BE2C (cell line): Measurements from ENCODE around the gene ASCC1.
A peak's percentile ranks its signal among the peaks of the same experiment; 100 is the strongest.

Source experiments
- DNase-seq: peaks from one replicate; pipeline ENCODE4 v3.0.0-alpha.2; 2020
- H3K27me3 ChIP-seq: fragments of 250-450 bp; sonication (Bioruptor Pico); 2 replicates; pipeline ENCODE4 v1.5.1; 2020; ENCODE audit warnings: mild to moderate bottlenecking
- H3K36me3 ChIP-seq: fragments of 250-450 bp; sonication (Bioruptor Pico); 2 replicates; pipeline ENCODE4 v1.5.1; 2020; ENCODE audit warnings: mild to moderate bottlenecking
- H3K4me1 ChIP-seq: fragments of 250-450 bp; sonication (Bioruptor Pico); 2 replicates; pipeline ENCODE4 v1.5.1; 2020
- H3K4me3 ChIP-seq: 2 replicates; pipeline ENCODE4 v1.5.1; 2011; ENCODE audit warnings: low read depth, low read length
- H3K9me3 ChIP-seq: fragments of 250-450 bp; sonication (Bioruptor Pico); 2 replicates; pipeline ENCODE4 v1.5.1; 2020
- TF ChIP-seq, protein P1 (sequence below): IDR thresholded peaks from 2 replicates; pipeline ENCODE4 v1.5.1; 2012; ENCODE audit warnings: mild to moderate bottlenecking, low read depth, low read length

ASCC1 gene

DNA sequence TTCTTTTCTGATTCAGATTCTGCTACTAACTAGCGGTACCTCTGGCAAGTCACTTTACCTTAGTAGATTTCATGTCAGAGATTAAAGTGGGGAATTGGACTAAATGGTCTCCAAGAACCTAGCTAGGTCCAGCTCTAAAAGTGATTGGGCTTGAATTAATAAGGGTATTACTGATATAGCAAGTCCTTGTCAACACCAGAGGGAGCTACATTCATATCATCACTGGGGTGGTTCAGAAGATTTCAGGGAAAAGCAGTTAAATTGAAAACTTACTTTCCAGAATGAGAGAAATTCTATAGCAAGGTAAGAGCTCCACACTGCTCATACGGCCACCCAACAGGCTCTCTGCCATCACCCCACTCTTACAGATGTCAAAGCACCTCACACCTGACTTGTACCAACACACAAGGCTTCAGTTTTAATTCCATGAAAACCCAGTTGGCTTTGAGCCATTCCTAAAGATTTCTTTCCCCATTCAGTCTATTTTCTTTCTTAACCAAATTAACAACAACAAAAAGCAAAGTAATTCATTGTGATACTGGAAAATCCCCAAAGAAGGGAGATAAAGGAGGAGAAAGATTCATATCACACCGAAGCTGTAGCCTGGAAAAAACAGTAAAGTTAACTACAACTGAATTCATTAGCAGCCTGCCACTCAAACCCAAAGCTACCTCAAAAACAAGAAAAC, 89.7 kb downstream of the ASCC1 start:
- no peak for DNase-seq
- Histone ChIP-seq H3K4me3 (no peak overlapping the region), H3K9me3 (no peaks in the 10 kb centered on the region), H3K36me3 (no peaks in the 10 kb centered on the region; the same call in 1 of the 2 replicates), H3K4me1 (peaks cover 10% of the 10 kb centered on the region), H3K27me3 (no peaks in the 10 kb centered on the region)
- TF ChIP-seq, protein P1, sequence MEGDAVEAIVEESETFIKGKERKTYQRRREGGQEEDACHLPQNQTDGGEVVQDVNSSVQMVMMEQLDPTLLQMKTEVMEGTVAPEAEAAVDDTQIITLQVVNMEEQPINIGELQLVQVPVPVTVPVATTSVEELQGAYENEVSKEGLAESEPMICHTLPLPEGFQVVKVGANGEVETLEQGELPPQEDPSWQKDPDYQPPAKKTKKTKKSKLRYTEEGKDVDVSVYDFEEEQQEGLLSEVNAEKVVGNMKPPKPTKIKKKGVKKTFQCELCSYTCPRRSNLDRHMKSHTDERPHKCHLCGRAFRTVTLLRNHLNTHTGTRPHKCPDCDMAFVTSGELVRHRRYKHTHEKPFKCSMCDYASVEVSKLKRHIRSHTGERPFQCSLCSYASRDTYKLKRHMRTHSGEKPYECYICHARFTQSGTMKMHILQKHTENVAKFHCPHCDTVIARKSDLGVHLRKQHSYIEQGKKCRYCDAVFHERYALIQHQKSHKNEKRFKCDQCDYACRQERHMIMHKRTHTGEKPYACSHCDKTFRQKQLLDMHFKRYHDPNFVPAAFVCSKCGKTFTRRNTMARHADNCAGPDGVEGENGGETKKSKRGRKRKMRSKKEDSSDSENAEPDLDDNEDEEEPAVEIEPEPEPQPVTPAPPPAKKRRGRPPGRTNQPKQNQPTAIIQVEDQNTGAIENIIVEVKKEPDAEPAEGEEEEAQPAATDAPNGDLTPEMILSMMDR: peak; percentile 61

DNA sequence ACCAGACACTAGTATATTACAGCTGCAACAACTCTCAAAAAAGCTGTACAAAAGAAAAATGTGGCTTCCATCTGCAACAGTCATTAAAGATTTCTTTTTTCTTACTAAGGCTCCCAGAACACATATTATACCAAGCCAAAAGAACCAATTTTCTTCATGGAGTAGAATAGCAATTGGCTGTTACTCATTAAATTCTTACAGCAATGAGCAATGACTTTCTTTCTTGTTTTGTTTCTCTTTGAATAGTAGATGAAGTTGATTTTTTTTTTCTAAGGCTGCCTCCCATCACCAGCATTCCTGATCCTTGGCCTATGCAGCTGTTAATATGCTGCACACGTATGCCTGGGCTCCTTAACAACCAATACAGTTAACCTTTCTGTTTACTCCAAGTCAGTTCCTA, 91.1 kb downstream of the ASCC1 start:
- TF ChIP-seq, protein P1: no peak
- Histone ChIP-seq H3K36me3 (no peaks in the 10 kb centered on the region; the same call in 1 of the 2 replicates), H3K4me3 (no peak overlapping the region), H3K4me1 (peaks cover 10% of the 10 kb centered on the region), H3K9me3 (no peaks in the 10 kb centered on the region), H3K27me3 (no peaks in the 10 kb centered on the region)
- DNase-seq: no peak

DNA sequence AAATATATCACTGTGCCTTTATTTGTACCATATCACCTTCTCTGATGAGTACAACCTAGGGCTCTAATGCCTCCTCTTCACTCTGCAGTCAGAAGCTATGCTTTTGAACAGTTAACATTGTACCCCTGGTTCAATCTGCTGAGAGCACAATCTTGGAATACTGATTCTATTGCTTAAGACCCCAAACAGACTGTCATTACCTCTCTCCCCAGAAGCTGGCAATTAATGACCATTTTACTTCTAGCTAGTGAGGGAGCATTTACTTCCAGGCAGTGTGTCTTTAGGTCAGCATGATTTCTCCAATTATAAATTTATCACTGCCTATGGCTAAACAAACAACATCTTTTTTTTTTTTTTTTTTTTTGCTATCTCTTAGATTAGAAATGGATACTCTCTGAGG, 91.7 kb downstream of the ASCC1 start:
- TF ChIP-seq, protein P1: no peak
- Histone ChIP-seq H3K36me3 (no peaks in the 10 kb centered on the region; the same call in 1 of the 2 replicates), H3K4me3 (no peak overlapping the region), H3K9me3 (no peaks in the 10 kb centered on the region), H3K27me3 (no peaks in the 10 kb centered on the region), H3K4me1 (peaks cover 10% of the 10 kb centered on the region)
- DNase-seq: no peak

DNA sequence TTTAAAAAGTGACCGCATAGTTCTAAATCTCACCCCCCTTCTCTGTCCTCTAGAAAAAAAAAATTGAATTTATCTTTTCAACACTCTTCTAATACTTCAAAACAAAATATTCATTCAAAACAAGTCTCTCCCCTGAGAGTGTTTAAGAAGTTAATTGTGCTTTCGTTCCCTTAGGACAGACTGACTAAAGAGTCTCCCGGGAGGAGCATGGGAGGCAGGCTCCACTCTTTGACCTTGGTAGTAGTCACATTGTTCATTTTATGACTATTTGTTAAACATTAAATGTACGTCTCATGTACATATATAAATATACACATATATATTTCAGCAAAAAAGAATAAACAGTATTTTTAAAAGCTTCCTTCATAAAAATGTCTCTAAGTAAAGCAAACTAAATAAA, 92.5 kb downstream of the ASCC1 start:
- TF ChIP-seq, protein P1: no peak
- H3K4me1 ChIP-seq: peaks cover 10% of the 10 kb centered on the region
- H3K9me3 ChIP-seq: no peaks in the 10 kb centered on the region
- H3K27me3 ChIP-seq: no peaks in the 10 kb centered on the region
- no peak overlapping the region for H3K4me3 ChIP-seq
- DNase-seq: no peak
- no peaks in the 10 kb centered on the region; the same call in 1 of the 2 replicates for H3K36me3 ChIP-seq

DNA sequence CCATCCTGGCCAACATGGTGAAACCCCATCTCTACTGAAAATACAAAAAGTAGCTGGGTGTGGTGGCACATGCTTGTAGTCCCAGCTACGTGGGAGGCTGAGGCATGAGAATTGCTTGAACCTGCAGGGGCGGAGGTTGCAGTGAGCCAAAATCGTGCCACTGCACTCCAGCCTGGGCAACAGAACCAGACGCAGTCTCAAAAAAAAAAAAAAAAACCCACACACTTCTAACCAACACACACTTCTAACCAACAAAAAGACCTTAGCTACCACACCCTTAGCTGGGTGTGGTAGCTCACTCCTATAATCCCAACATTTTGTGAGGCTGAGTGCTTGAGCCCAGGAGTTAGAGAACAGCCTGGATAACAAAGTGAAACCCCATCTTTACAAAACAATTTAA, 93.9 kb downstream of the ASCC1 start:
- H3K4me3 ChIP-seq: no peak overlapping the region
- H3K36me3 ChIP-seq: no peaks in the 10 kb centered on the region; the same call in 1 of the 2 replicates
- no peaks in the 10 kb centered on the region for H3K27me3 ChIP-seq
- H3K4me1 ChIP-seq: peaks cover 10% of the 10 kb centered on the region
- H3K9me3 ChIP-seq: no peaks in the 10 kb centered on the region
- TF ChIP-seq, protein P1: no peak
- no peak for DNase-seq

DNA sequence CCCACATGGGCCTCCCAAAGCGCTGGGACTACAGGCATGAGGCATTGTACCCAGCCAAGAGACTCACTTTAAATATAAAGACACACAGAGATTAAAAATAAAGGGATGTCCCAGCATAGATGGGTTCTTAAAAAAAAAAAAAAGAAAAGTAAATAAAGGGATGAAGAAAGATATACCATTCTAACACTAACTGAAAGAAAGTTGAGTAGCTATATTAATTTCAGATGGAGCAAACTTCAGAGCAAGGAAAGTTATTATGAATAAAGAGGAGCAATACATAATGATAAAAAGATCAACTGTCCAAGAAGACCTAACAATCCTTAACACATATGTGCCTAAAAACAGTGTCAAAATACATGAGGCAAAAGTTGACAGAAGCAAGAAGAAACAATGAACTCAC, 94.7 kb downstream of the ASCC1 start:
- H3K4me1 ChIP-seq: peaks cover 4% of the 10 kb centered on the region
- H3K4me3 ChIP-seq: no peak overlapping the region
- no peaks in the 10 kb centered on the region; the same call in 1 of the 2 replicates for H3K36me3 ChIP-seq
- TF ChIP-seq, protein P1: no peak
- no peaks in the 10 kb centered on the region; the same call in 1 of the 2 replicates for H3K9me3 ChIP-seq
- H3K27me3 ChIP-seq: no peaks in the 10 kb centered on the region
- no peak for DNase-seq
